ENCODE measurements around the gene ZIC4. TPM values are rescaled to one million over a fixed set of nuclear protein-coding genes. Genes with fewer than 3 reads are reported as not detected.

Gene ZIC4
- not detected for polyA plus RNA-seq (2012; ENCODE audit: insufficient read depth, insufficient read length, low read depth)

GRCh38 chr3:147406028-147406931, at the start of gene ZIC4:
TSS of gene ZIC4 (minus strand) at chr3:147406543. CDS start at chr3:147402797, 3,746 bp downstream.
- Histone ChIP-seq H3K4me1 (no peaks in the 10 kb centered on the region), H3K27me3 (peaks cover 88% of the 10 kb centered on the region), H3K36me3 (no peaks in the 10 kb centered on the region), H3K9me3 (peaks cover 5% of the 10 kb centered on the region; the same call in 1 of the 2 replicates), H3K4me3 (ENCODE audit: low read depth, low read length) (no peak within 1 kb of the TSS)
- TF ChIP-seq CTCF (IDR thresholded peaks at IDR 0.05; ENCODE audit: low read depth, low read length): no peak
- DNase-seq: no peak

GRCh38 chr3:147449669-147450068, 43.3 kb upstream of the ZIC4 start:
- Histone ChIP-seq H3K4me3 (ENCODE audit: low read depth, low read length) (no peak overlapping the region), H3K4me1 (no peaks in the 10 kb centered on the region), H3K9me3 (no peaks in the 10 kb centered on the region), H3K36me3 (no peaks in the 10 kb centered on the region), H3K27me3 (no peaks in the 10 kb centered on the region)
- no peak for DNase-seq
- no peak for TF ChIP-seq CTCF (IDR thresholded peaks at IDR 0.05; ENCODE audit: low read depth, low read length)

GRCh38 chr3:147447224-147447623, 40.9 kb upstream of the ZIC4 start:
- no peaks in the 10 kb centered on the region for H3K4me1 ChIP-seq
- no peaks in the 10 kb centered on the region for H3K9me3 ChIP-seq
- no peaks in the 10 kb centered on the region for H3K27me3 ChIP-seq
- H3K36me3 ChIP-seq: no peaks in the 10 kb centered on the region
- DNase-seq: no peak
- no peak for TF ChIP-seq CTCF (IDR thresholded peaks at IDR 0.05; ENCODE audit: low read depth, low read length)
- no peak overlapping the region for H3K4me3 ChIP-seq (ENCODE audit: low read depth, low read length)

GRCh38 chr3:147431751-147432150, 25.4 kb upstream of the ZIC4 start:
- Histone ChIP-seq H3K36me3 (no peaks in the 10 kb centered on the region), H3K9me3 (no peaks in the 10 kb centered on the region), H3K4me3 (ENCODE audit: low read depth, low read length) (no peak overlapping the region), H3K4me1 (no peaks in the 10 kb centered on the region), H3K27me3 (peaks cover 5% of the 10 kb centered on the region)
- TF ChIP-seq CTCF (IDR thresholded peaks at IDR 0.05; ENCODE audit: low read depth, low read length): no peak
- no peak for DNase-seq

GRCh38 chr3:147428754-147429153, 22.4 kb upstream of the ZIC4 start:
- no peak for TF ChIP-seq CTCF (IDR thresholded peaks at IDR 0.05; ENCODE audit: low read depth, low read length)
- H3K36me3 ChIP-seq: no peaks in the 10 kb centered on the region
- H3K4me3 ChIP-seq (ENCODE audit: low read depth, low read length): no peak overlapping the region
- DNase-seq: no peak
- no peaks in the 10 kb centered on the region for H3K4me1 ChIP-seq
- no peaks in the 10 kb centered on the region for H3K9me3 ChIP-seq
- H3K27me3 ChIP-seq: peaks cover 33% of the 10 kb centered on the region

- H3K27me3 ChIP-seq: peaks cover 38% of the 10 kb centered on the region
- no peaks in the 10 kb centered on the region for H3K9me3 ChIP-seq
- no peaks in the 10 kb centered on the region for H3K36me3 ChIP-seq
- H3K4me1 ChIP-seq: no peaks in the 10 kb centered on the region
- no peak for TF ChIP-seq CTCF (IDR thresholded peaks at IDR 0.05; ENCODE audit: low read depth, low read length)
- no peak overlapping the region for H3K4me3 ChIP-seq (ENCODE audit: low read depth, low read length)
- no peak for DNase-seq
Measured at GRCh38 chr3:147428326-147428725, 22.0 kb upstream of the ZIC4 start.

Measured in BE2C (cell line).